ENCODE measurements around the gene KLB. TPM values are rescaled to one million over a fixed set of nuclear protein-coding genes. Genes with fewer than 3 reads are reported as not detected.

Gene KLB
- total and polyA plus RNA-seq, 2 experiments from 2014 or later: 0.03 to 0.19 TPM

- no peaks in the 10 kb centered on the region for H3K9me2 ChIP-seq (ENCODE audit: insufficient read depth)
- no peaks in the 10 kb centered on the region for H3K36me3 Mint-ChIP-seq (ENCODE audit: low read depth)
- no peaks in the 10 kb centered on the region for H3K9me3 Mint-ChIP-seq
- H3K4me1 Mint-ChIP-seq: no peaks in the 10 kb centered on the region
- no peak overlapping the region; the same call in 1 of the 2 replicates for H2AFZ ChIP-seq
- H3K4me3 ChIP-seq: no peak overlapping the region
- no peaks in the 10 kb centered on the region for H3K4me1 ChIP-seq (ENCODE audit: insufficient read depth)
- no peaks in the 10 kb centered on the region for H3K27me3 ChIP-seq (ENCODE audit: insufficient read depth)
- peaks cover 3% of the 10 kb centered on the region for H3K27me3 Mint-ChIP-seq (ENCODE audit: insufficient read depth, low read depth, poor library complexity)
- no peaks in the 10 kb centered on the region for H3K36me3 ChIP-seq (ENCODE audit: insufficient read depth)
- H3K27ac Mint-ChIP-seq: no peak overlapping the region
- no peaks in the 10 kb centered on the region for H3K79me2 ChIP-seq (replicated peaks; ENCODE audit: insufficient read depth)
- ATAC-seq (no peak), DNase-seq (ENCODE audit: low spot score) (no peak)
- no peaks in the 10 kb centered on the region for H3F3A ChIP-seq (replicated peaks; ENCODE audit: low read depth)
- TF ChIP-seq ZNF462 (CRISPR knock-in tag; IDR thresholded peaks at IDR 0.05) (no peak), ZNF331 (CRISPR knock-in tag; IDR thresholded peaks at IDR 0.05; ENCODE audit: low read depth) (no peak), ZNF114 (CRISPR knock-in tag; IDR thresholded peaks at IDR 0.05) (no peak), REST (IDR thresholded peaks at IDR 0.05; ENCODE audit: unreplicated experiment) (no peak), NANOG (IDR thresholded peaks at IDR 0.05; ENCODE audit: borderline replicate concordance) (no peak), EZH2phosphoT487 (IDR thresholded peaks at IDR 0.05; ENCODE audit: unreplicated experiment) (no peak), ETS1 (IDR thresholded peaks at IDR 0.05) (no peak), CREB1 (CRISPR knock-in tag; IDR thresholded peaks at IDR 0.05; ENCODE audit: low read depth) (no peak), STAT1 (IDR thresholded peaks at IDR 0.05; ENCODE audit: unreplicated experiment) (no peak), JUNB (IDR thresholded peaks at IDR 0.05; ENCODE audit: unreplicated experiment) (no peak), EZH2 (IDR thresholded peaks at IDR 0.05; ENCODE audit: low read depth, unreplicated experiment) (no peak), POLR2AphosphoS5 (IDR thresholded peaks at IDR 0.05; ENCODE audit: low read depth) (no peak), CTCF (conservative IDR thresholded peaks at IDR 0.05; ENCODE audit: low read depth in 2 of 2) (no peak)
- no peak overlapping the region for H3K27ac ChIP-seq (ENCODE audit: low read depth)
- no peak overlapping the region for H3K4me2 ChIP-seq
- H4K20me1 ChIP-seq (replicated peaks; ENCODE audit: insufficient read depth): no peaks in the 10 kb centered on the region
- H3K4me3 Mint-ChIP-seq: no peak overlapping the region
Observed at GRCh38 chr4:39394706-39395105, 12.0 kb upstream of the KLB start.
